Measurements from ENCODE around the gene FAM9C.
"Not testable (repeated sequence)": the region's sequence is repeated elsewhere in the genome, so short reads cannot be mapped to it uniquely, and the experiment has no call there.

The FAM9C gene

GRCh38 chrX:13033193-13033592 is 11.2 kb downstream of the FAM9C start:
- Histone ChIP-seq H3K4me3 (ENCODE audit: low read length) (no peak overlapping the region), H3K36me3 (ENCODE audit: control insufficient read depth, insufficient read depth, low read length) (no peaks in the 10 kb centered on the region), H3K27ac (ENCODE audit: low read length) (no peak overlapping the region), H3K27me3 (ENCODE audit: control insufficient read depth, insufficient read depth, low read length) (no peaks in the 10 kb centered on the region), H3K9me3 (ENCODE audit: control insufficient read depth, insufficient read depth, low read length) (no peaks in the 10 kb centered on the region), H3K4me1 (ENCODE audit: control insufficient read depth, insufficient read depth, low read length) (peaks cover 1% of the 10 kb centered on the region; the same call in 1 of the 2 replicates)
- no CpG with 5 or more reads among the region's 2 CpGs for WGBS (ENCODE audit: insufficient coverage, insufficient read length)
- no peak for DNase-seq (ENCODE audit: low read depth, low spot score)

- WGBS (ENCODE audit: insufficient coverage, insufficient read length), result no CpG with 5 or more reads among the region's 8 CpGs
- peak; percentile 25 for DNase-seq (ENCODE audit: low read depth, low spot score)
- H3K27me3 ChIP-seq (ENCODE audit: control insufficient read depth, insufficient read depth, low read length), result no peaks in the 10 kb centered on the region
- no peaks in the 10 kb centered on the region for H3K36me3 ChIP-seq (ENCODE audit: control insufficient read depth, insufficient read depth, low read length)
- H3K4me1 ChIP-seq (ENCODE audit: control insufficient read depth, insufficient read depth, low read length), result peaks cover 1% of the 10 kb centered on the region; the same call in 1 of the 2 replicates
- H3K27ac ChIP-seq (ENCODE audit: low read length), result no peak overlapping the region
- no peak overlapping the region for H3K4me3 ChIP-seq (ENCODE audit: low read length)
- no peaks in the 10 kb centered on the region for H3K9me3 ChIP-seq (ENCODE audit: control insufficient read depth, insufficient read depth, low read length)
Observed at GRCh38 chrX:13029887-13030771, 14.3 kb downstream of the FAM9C start.

- H3K36me3 ChIP-seq (ENCODE audit: control insufficient read depth, insufficient read depth, low read length), result no peaks in the 10 kb centered on the region
- no peaks in the 10 kb centered on the region for H3K27me3 ChIP-seq (ENCODE audit: control insufficient read depth, insufficient read depth, low read length)
- no peak overlapping the region for H3K4me3 ChIP-seq (ENCODE audit: low read length)
- H3K4me1 ChIP-seq (ENCODE audit: control insufficient read depth, insufficient read depth, low read length), result peaks cover 1% of the 10 kb centered on the region; the same call in 1 of the 2 replicates
- no peak for DNase-seq (ENCODE audit: low read depth, low spot score)
- H3K27ac ChIP-seq (ENCODE audit: low read length), result no peak overlapping the region
- H3K9me3 ChIP-seq (ENCODE audit: control insufficient read depth, insufficient read depth, low read length), result no peaks in the 10 kb centered on the region
Observed at GRCh38 chrX:13029637-13029886, 14.9 kb downstream of the FAM9C start.

GRCh38 chrX:13028871-13029636 is 15.4 kb downstream of the FAM9C start:
- WGBS (ENCODE audit: insufficient coverage, insufficient read length), result no CpG with 5 or more reads among the region's 6 CpGs

GRCh38 chrX:13026877-13027652 is 17.4 kb downstream of the FAM9C start:
- no peak overlapping the region for H3K4me3 ChIP-seq (ENCODE audit: low read length)
- H3K4me1 ChIP-seq (ENCODE audit: control insufficient read depth, insufficient read depth, low read length), result peaks cover 1% of the 10 kb centered on the region; the same call in 1 of the 2 replicates
- no peak for DNase-seq (ENCODE audit: low read depth, low spot score)
- no peak overlapping the region for H3K27ac ChIP-seq (ENCODE audit: low read length)
- WGBS (ENCODE audit: insufficient coverage, insufficient read length), result no CpG with 5 or more reads among the region's 8 CpGs
- no peaks in the 10 kb centered on the region for H3K36me3 ChIP-seq (ENCODE audit: control insufficient read depth, insufficient read depth, low read length)
- no peaks in the 10 kb centered on the region for H3K27me3 ChIP-seq (ENCODE audit: control insufficient read depth, insufficient read depth, low read length)
- H3K9me3 ChIP-seq (ENCODE audit: control insufficient read depth, insufficient read depth, low read length), result no peaks in the 10 kb centered on the region

More at GRCh38 chrX:13028871-13029636, 15.4 kb downstream of the FAM9C start:
- H3K27ac ChIP-seq (ENCODE audit: low read length), result no peak overlapping the region
- no peak overlapping the region for H3K4me3 ChIP-seq (ENCODE audit: low read length)
- H3K27me3 ChIP-seq (ENCODE audit: control insufficient read depth, insufficient read depth, low read length), result no peaks in the 10 kb centered on the region
- no peak for DNase-seq (ENCODE audit: low read depth, low spot score)
- peaks cover 1% of the 10 kb centered on the region; the same call in 1 of the 2 replicates for H3K4me1 ChIP-seq (ENCODE audit: control insufficient read depth, insufficient read depth, low read length)
- H3K9me3 ChIP-seq (ENCODE audit: control insufficient read depth, insufficient read depth, low read length), result no peaks in the 10 kb centered on the region
- no peaks in the 10 kb centered on the region for H3K36me3 ChIP-seq (ENCODE audit: control insufficient read depth, insufficient read depth, low read length)

- WGBS (ENCODE audit: insufficient coverage, insufficient read length), result no CpG with 5 or more reads among the region's 3 CpGs
Observed at GRCh38 chrX:13024986-13025385, 19.4 kb downstream of the FAM9C start.

GRCh38 chrX:13023979-13024378 is 20.4 kb downstream of the FAM9C start:
- no CpG with 5 or more reads among the region's 4 CpGs for WGBS (ENCODE audit: insufficient coverage, insufficient read length)
- Histone ChIP-seq H3K36me3 (ENCODE audit: control insufficient read depth, insufficient read depth, low read length) (no peaks in the 10 kb centered on the region), H3K4me3 (ENCODE audit: low read length) (no peak overlapping the region), H3K27ac (ENCODE audit: low read length) (no peak overlapping the region), H3K4me1 (ENCODE audit: control insufficient read depth, insufficient read depth, low read length) (no peaks in the 10 kb centered on the region), H3K27me3 (ENCODE audit: control insufficient read depth, insufficient read depth, low read length) (no peaks in the 10 kb centered on the region), H3K9me3 (ENCODE audit: control insufficient read depth, insufficient read depth, low read length) (no peaks in the 10 kb centered on the region)
- no peak for DNase-seq (ENCODE audit: low read depth, low spot score)

More at GRCh38 chrX:13024986-13025385, 19.4 kb downstream of the FAM9C start:
- no peaks in the 10 kb centered on the region for H3K36me3 ChIP-seq (ENCODE audit: control insufficient read depth, insufficient read depth, low read length)
- DNase-seq (ENCODE audit: low read depth, low spot score), result no peak
- no peaks in the 10 kb centered on the region for H3K9me3 ChIP-seq (ENCODE audit: control insufficient read depth, insufficient read depth, low read length)
- no peak overlapping the region for H3K27ac ChIP-seq (ENCODE audit: low read length)
- no peak overlapping the region for H3K4me3 ChIP-seq (ENCODE audit: low read length)
- H3K27me3 ChIP-seq (ENCODE audit: control insufficient read depth, insufficient read depth, low read length), result no peaks in the 10 kb centered on the region
- peaks cover 1% of the 10 kb centered on the region; the same call in 1 of the 2 replicates for H3K4me1 ChIP-seq (ENCODE audit: control insufficient read depth, insufficient read depth, low read length)

GRCh38 chrX:13023567-13023966 is 20.9 kb downstream of the FAM9C start:
- Histone ChIP-seq H3K36me3 (ENCODE audit: control insufficient read depth, insufficient read depth, low read length) (no peaks in the 10 kb centered on the region), H3K9me3 (ENCODE audit: control insufficient read depth, insufficient read depth, low read length) (no peaks in the 10 kb centered on the region), H3K4me3 (ENCODE audit: low read length) (no peak overlapping the region), H3K27me3 (ENCODE audit: control insufficient read depth, insufficient read depth, low read length) (no peaks in the 10 kb centered on the region), H3K27ac (ENCODE audit: low read length) (no peak overlapping the region), H3K4me1 (ENCODE audit: control insufficient read depth, insufficient read depth, low read length) (no peaks in the 10 kb centered on the region)
- WGBS (ENCODE audit: insufficient coverage, insufficient read length), result no CpG with 5 or more reads among the region's 3 CpGs
- no peak for DNase-seq (ENCODE audit: low read depth, low spot score)

- no peaks in the 10 kb centered on the region for H3K4me1 ChIP-seq (ENCODE audit: control insufficient read depth, insufficient read depth, low read length)
- H3K4me3 ChIP-seq (ENCODE audit: low read length), result no peak overlapping the region
- DNase-seq (ENCODE audit: low read depth, low spot score), result no peak
- H3K27me3 ChIP-seq (ENCODE audit: control insufficient read depth, insufficient read depth, low read length), result no peaks in the 10 kb centered on the region
- no peak overlapping the region for H3K27ac ChIP-seq (ENCODE audit: low read length)
- no peaks in the 10 kb centered on the region for H3K36me3 ChIP-seq (ENCODE audit: control insufficient read depth, insufficient read depth, low read length)
- no CpG with 5 or more reads among the region's 2 CpGs for WGBS (ENCODE audit: insufficient coverage, insufficient read length)
- no peaks in the 10 kb centered on the region for H3K9me3 ChIP-seq (ENCODE audit: control insufficient read depth, insufficient read depth, low read length)
Observed at GRCh38 chrX:13022926-13023325, 21.5 kb downstream of the FAM9C start.

GRCh38 chrX:13016731-13017130 is 27.7 kb downstream of the FAM9C start:
- not testable (repeated sequence) for H3K27me3 ChIP-seq (ENCODE audit: control insufficient read depth, insufficient read depth, low read length); DNase-seq (ENCODE audit: low read depth, low spot score); H3K36me3 ChIP-seq (ENCODE audit: control insufficient read depth, insufficient read depth, low read length); H3K4me3 ChIP-seq (ENCODE audit: low read length); H3K9me3 ChIP-seq (ENCODE audit: control insufficient read depth, insufficient read depth, low read length); H3K27ac ChIP-seq (ENCODE audit: low read length); H3K4me1 ChIP-seq (ENCODE audit: control insufficient read depth, insufficient read depth, low read length)
- no CpG with 5 or more reads among the region's 6 CpGs for WGBS (ENCODE audit: insufficient coverage, insufficient read length)

Data from iPS DF 6.9 (cell line).